ENCODE measurements around the gene RAN.
"Not testable (repeated sequence)": the region's sequence is repeated elsewhere in the genome, so short reads cannot be mapped to it uniquely, and the experiment has no call there.

RAN gene

DNA sequence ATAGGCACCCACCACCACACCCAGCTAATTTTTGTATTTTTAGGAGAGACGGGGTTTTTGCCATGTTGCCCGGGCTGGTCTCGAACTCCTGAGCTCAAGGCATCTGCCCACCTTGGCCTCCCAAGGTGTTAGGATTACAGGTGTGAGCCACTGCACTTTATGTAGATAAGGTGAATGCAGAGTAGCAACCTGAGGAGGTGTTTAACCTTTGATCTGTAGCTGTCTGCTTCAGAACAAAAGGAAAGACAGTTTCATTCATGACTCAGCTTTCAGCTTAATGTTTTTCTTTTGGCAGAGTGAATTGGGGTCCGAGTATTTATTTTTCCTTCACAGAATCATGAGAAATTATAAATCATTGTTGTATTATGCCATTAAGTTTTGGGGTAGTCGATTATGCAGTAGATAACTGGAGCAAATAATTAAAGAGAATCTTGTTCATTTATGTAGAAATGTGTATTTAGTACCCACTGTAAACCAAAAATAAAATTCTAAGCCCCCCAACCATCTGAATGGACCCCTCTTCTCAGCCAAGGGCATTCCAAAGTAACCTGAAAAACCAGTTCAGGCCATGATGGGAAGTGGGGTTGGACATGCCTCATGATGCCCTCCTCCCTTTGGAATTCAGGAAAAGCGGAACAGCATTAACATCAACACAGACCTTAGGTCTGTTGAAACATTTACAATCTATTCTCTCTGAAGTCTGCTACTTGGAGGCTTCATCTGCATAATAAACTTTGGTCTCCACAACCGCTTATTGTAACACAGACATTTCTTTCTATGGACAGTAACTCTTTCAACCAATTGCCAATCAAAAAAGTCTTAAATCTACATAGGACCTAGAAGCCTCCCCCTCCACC, 22.1 kb upstream of the RAN start:
- no peak for DNase-seq (ENCODE audit: low spot score)

GRCh38 chr12:130850418-130851021, 21.3 kb upstream of the RAN start:
- no peak for DNase-seq (ENCODE audit: low spot score)

DNA sequence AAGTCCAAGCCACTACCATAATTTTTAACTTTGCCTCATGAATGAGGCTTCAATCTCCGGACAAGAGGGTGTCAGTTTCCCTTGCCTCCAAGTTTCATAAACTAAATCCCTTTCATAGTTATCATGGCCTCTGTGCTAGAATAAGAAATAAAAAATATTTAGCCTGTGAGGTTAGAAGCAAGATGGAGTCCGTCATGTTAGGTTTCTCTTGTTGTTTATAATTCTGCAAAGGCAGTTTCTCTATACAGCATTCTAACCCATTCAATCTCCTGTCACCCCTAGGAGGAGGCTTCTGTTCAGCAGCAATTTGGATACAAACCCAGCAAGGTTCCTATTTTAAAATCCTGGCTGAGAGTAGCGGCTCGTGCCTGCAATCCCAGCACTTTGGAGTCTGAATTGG, 15.8 kb upstream of the RAN start:
- DNase-seq (ENCODE audit: low spot score), result no peak

DNA sequence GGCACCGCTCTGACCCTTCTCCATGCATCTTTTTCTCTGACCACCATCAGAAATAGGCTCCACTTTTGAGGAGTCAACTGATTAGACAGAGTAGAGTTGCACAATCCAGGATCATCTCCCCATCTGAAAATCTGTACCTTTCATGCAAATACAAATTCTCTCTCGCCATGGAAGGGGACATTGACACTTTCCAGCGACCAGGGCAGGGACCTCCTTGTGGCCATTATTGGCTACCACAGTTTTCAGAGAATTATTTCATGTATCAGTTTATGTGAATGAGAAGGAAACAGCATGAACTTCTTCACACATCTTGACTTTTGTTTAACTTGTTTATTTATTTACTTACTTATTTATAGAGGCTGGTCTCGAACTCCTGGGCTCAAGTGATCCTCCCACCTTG, 13.8 kb upstream of the RAN start:
- DNase-seq (ENCODE audit: low spot score), result no peak

GRCh38 chr12:130859161-130859560, 12.7 kb upstream of the RAN start:
- no peak for DNase-seq (ENCODE audit: low spot score)

GRCh38 chr12:130860311-130860710, 11.6 kb upstream of the RAN start:
- DNase-seq (ENCODE audit: low spot score), result no peak

- no peak for DNase-seq (ENCODE audit: low spot score)
Measured at GRCh38 chr12:130862161-130862560, 9.7 kb upstream of the RAN start.

DNA sequence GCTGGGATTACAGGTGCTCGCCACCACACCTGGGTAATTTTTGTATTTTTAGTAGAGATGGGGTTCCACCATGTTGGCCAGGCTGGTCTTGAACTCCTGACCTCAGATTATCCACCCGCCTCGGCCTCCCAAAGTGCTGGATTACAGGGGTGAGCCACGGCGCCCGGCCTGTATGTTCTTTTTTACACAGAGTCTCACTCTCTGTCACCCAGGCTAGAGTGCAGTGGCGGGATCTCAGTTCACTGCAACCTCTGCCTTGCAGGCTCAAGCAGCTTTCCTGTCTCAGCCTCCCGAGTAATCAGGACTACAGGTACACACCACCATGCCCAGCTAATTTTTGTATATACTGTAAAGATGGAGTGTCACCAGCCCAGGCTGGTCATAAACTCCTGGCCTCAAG, 9.1 kb upstream of the RAN start:
- not testable (repeated sequence) for DNase-seq (ENCODE audit: low spot score)

- no peak for DNase-seq (ENCODE audit: low spot score)
Measured at GRCh38 chr12:130863298-130863697, 8.6 kb upstream of the RAN start.

DNA sequence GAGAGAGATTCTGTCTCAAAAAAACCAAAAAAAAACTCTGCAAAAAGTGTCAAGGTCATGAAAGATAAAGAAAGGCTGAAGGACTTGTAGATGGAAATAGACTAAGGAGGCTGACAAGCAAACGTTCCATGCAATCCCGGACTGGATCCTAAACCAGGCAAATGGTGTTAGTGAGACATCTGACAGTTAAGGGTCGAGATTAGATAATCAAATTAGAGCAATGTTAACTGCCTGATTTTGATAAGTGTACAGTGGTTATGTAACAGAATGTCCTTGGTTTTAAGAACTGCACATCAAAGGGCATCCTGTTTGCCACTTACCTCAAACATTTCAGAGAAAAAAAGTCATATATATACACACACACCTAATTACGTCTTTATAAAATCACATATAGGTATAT, 3.5 kb upstream of the RAN start:
- no peak for DNase-seq (ENCODE audit: low spot score)

GRCh38 chr12:130870442-130871285, 1.2 kb upstream of the RAN start:
- peak; percentile 90 for DNase-seq (ENCODE audit: low spot score)

GRCh38 chr12:130872179-130873096, 572 bp downstream of the RAN start:
- peak; percentile 28 for DNase-seq (ENCODE audit: low spot score)

- DNase-seq (ENCODE audit: low spot score), result no peak
Measured at GRCh38 chr12:130873106-130873795, 1.4 kb downstream of the RAN start.

DNA sequence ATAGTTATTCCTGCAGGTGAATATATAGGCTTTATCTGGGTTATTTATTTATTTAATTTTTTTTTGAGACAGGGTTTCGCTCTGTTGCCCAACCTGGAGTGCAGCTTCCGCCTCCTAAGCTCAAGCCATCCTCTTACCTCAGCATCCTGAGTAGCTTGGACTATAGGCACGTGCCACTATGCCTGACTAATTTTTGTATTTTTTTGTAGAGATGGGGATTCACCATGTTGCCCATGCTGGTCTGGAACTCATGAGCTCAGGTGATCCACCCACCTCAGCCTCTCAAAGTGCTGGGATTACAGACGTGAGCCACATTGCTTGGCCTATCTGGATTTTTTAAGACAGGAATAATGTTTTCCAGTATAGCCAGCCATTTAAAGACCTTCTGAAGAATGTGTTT, 2.0 kb downstream of the RAN start:
- no peak for DNase-seq (ENCODE audit: low spot score)

- DNase-seq (ENCODE audit: low spot score), result no peak
Measured at GRCh38 chr12:130874696-130875095, 2.8 kb downstream of the RAN start.

GRCh38 chr12:130875193-130875592, 3.3 kb downstream of the RAN start:
- no peak for DNase-seq (ENCODE audit: low spot score)

- not testable (repeated sequence) for DNase-seq (ENCODE audit: low spot score)
Measured at GRCh38 chr12:130875708-130876107, 3.8 kb downstream of the RAN start.

DNA sequence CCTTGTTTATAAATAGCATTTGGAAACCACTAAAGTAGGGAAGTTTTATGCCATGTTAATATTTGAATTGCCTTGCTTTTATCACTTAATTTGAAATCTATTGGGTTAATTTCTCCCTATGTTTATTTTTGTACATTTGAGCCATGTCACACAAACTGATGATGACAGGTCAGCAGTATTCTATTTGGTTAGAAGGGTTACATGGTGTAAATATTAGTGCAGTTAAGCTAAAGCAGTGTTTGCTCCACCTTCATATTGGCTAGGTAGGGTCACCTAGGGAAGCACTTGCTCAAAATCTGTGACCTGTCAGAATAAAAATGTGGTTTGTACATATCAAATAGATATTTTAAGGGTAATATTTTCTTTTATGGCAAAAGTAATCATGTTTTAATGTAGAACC, 4.4 kb downstream of the RAN start:
- no peak for DNase-seq (ENCODE audit: low spot score)

- DNase-seq (ENCODE audit: low spot score), result no peak
Measured at GRCh38 chr12:130876758-130877157, 4.9 kb downstream of the RAN start.

- no peak for DNase-seq (ENCODE audit: low spot score)
Measured at GRCh38 chr12:130877333-130877732, 5.5 kb downstream of the RAN start.

All from HuH-7.5 (cell line).